Measurements from ENCODE around the gene RPS6KA6.
"Not testable (repeated sequence)": the region's sequence is repeated elsewhere in the genome, so short reads cannot be mapped to it uniquely, and the experiment has no call there.

The RPS6KA6 gene

GRCh38 chrX:84133023-84133422 is 55.0 kb downstream of the RPS6KA6 start:
- no peaks in the 10 kb centered on the region for H3K36me3 ChIP-seq (ENCODE audit: control insufficient read depth in 2 of 2, insufficient read depth in 2 of 2, low read length in 2 of 2)
- no peak overlapping the region for H3K4me3 ChIP-seq (ENCODE audit: low read length in 2 of 2)
- no peak overlapping the region for H3K9ac ChIP-seq (ENCODE audit: low read depth in 1 of 2, low read length in 2 of 2)
- H3K27me3 ChIP-seq (ENCODE audit: control insufficient read depth in 2 of 2, insufficient read depth in 2 of 2, low read length in 2 of 2) = no peaks in the 10 kb centered on the region
- H3K27ac ChIP-seq (ENCODE audit: low read depth in 2 of 2, low read length in 2 of 2) = no peak overlapping the region
- H3K4me1 ChIP-seq (ENCODE audit: control insufficient read depth in 2 of 2, insufficient read depth in 2 of 2, low read length in 2 of 2) = peaks cover 0 to 3% of the 10 kb centered on the region in 2 donors
- no peaks in the 10 kb centered on the region for H3K9me3 ChIP-seq (ENCODE audit: control insufficient read depth in 2 of 2, low read length in 2 of 2)

- H3K4me1 ChIP-seq (ENCODE audit: control insufficient read depth in 2 of 2, insufficient read depth in 2 of 2, low read length in 2 of 2) = peaks cover 0 to 4% of the 10 kb centered on the region in 2 donors
- H3K9me3 ChIP-seq (ENCODE audit: control insufficient read depth in 2 of 2, low read length in 2 of 2) = no peaks in the 10 kb centered on the region
- H3K27ac ChIP-seq (ENCODE audit: low read depth in 2 of 2, low read length in 2 of 2) = no peak overlapping the region
- H3K27me3 ChIP-seq (ENCODE audit: control insufficient read depth in 2 of 2, insufficient read depth in 2 of 2, low read length in 2 of 2) = no peaks in the 10 kb centered on the region
- H3K36me3 ChIP-seq (ENCODE audit: control insufficient read depth in 2 of 2, insufficient read depth in 2 of 2, low read length in 2 of 2) = no peaks in the 10 kb centered on the region
- no peak overlapping the region for H3K9ac ChIP-seq (ENCODE audit: low read depth in 1 of 2, low read length in 2 of 2)
- H3K4me3 ChIP-seq (ENCODE audit: low read length in 2 of 2) = no peak overlapping the region
These were observed 64.4 kb downstream of the RPS6KA6 start for GRCh38 chrX:84123585-84123984.

- H3K27ac ChIP-seq (ENCODE audit: low read depth in 2 of 2, low read length in 2 of 2) = peak overlapping the region; percentile 13 to 57
- H3K4me3 ChIP-seq (ENCODE audit: low read length in 2 of 2) = no peak overlapping the region
- H3K4me1 ChIP-seq (ENCODE audit: control insufficient read depth in 2 of 2, insufficient read depth in 2 of 2, low read length in 2 of 2) = peaks cover 0 to 8% of the 10 kb centered on the region in 2 donors
- H3K27me3 ChIP-seq (ENCODE audit: control insufficient read depth in 2 of 2, insufficient read depth in 2 of 2, low read length in 2 of 2) = no peaks in the 10 kb centered on the region
- H3K9ac ChIP-seq (ENCODE audit: low read depth in 1 of 2, low read length in 2 of 2) = no peak overlapping the region
- H3K9me3 ChIP-seq (ENCODE audit: control insufficient read depth in 2 of 2, low read length in 2 of 2) = no peaks in the 10 kb centered on the region
- no peaks in the 10 kb centered on the region for H3K36me3 ChIP-seq (ENCODE audit: control insufficient read depth in 2 of 2, insufficient read depth in 2 of 2, low read length in 2 of 2)
These were observed 69.2 kb downstream of the RPS6KA6 start for GRCh38 chrX:84118769-84119168.

- Histone ChIP-seq H3K9ac (ENCODE audit: low read depth in 1 of 2, low read length in 2 of 2) (no peak overlapping the region), H3K36me3 (ENCODE audit: control insufficient read depth in 2 of 2, insufficient read depth in 2 of 2, low read length in 2 of 2) (no peaks in the 10 kb centered on the region), H3K4me1 (ENCODE audit: control insufficient read depth in 2 of 2, insufficient read depth in 2 of 2, low read length in 2 of 2) (peaks cover 0 to 8% of the 10 kb centered on the region in 2 donors), H3K27ac (ENCODE audit: low read depth in 2 of 2, low read length in 2 of 2) (peak overlapping the region; percentile 32 to 57), H3K27me3 (ENCODE audit: control insufficient read depth in 2 of 2, insufficient read depth in 2 of 2, low read length in 2 of 2) (no peaks in the 10 kb centered on the region), H3K9me3 (ENCODE audit: control insufficient read depth in 2 of 2, low read length in 2 of 2) (no peaks in the 10 kb centered on the region), H3K4me3 (ENCODE audit: low read length in 2 of 2) (no peak overlapping the region)
These were observed 69.7 kb downstream of the RPS6KA6 start for GRCh38 chrX:84118315-84118714.

GRCh38 chrX:84108584-84108983 is 79.4 kb downstream of the RPS6KA6 start:
- H3K9ac ChIP-seq (ENCODE audit: low read depth in 1 of 2, low read length in 2 of 2) = no peak overlapping the region
- H3K36me3 ChIP-seq (ENCODE audit: control insufficient read depth in 2 of 2, insufficient read depth in 2 of 2, low read length in 2 of 2) = no peaks in the 10 kb centered on the region
- no peaks in the 10 kb centered on the region for H3K27me3 ChIP-seq (ENCODE audit: control insufficient read depth in 2 of 2, insufficient read depth in 2 of 2, low read length in 2 of 2)
- no peak overlapping the region for H3K27ac ChIP-seq (ENCODE audit: low read depth in 2 of 2, low read length in 2 of 2)
- no peak overlapping the region for H3K4me3 ChIP-seq (ENCODE audit: low read length in 2 of 2)
- H3K4me1 ChIP-seq (ENCODE audit: control insufficient read depth in 2 of 2, insufficient read depth in 2 of 2, low read length in 2 of 2) = no peaks in the 10 kb centered on the region
- H3K9me3 ChIP-seq (ENCODE audit: control insufficient read depth in 2 of 2, low read length in 2 of 2) = no peaks in the 10 kb centered on the region

GRCh38 chrX:84099120-84099519 is 88.9 kb downstream of the RPS6KA6 start:
- no peak overlapping the region for H3K27ac ChIP-seq (ENCODE audit: low read depth in 2 of 2, low read length in 2 of 2)
- no peak overlapping the region for H3K9ac ChIP-seq (ENCODE audit: low read depth in 1 of 2, low read length in 2 of 2)
- H3K27me3 ChIP-seq (ENCODE audit: control insufficient read depth in 2 of 2, insufficient read depth in 2 of 2, low read length in 2 of 2) = no peaks in the 10 kb centered on the region
- no peaks in the 10 kb centered on the region for H3K4me1 ChIP-seq (ENCODE audit: control insufficient read depth in 2 of 2, insufficient read depth in 2 of 2, low read length in 2 of 2)
- H3K4me3 ChIP-seq (ENCODE audit: low read length in 2 of 2) = no peak overlapping the region
- no peaks in the 10 kb centered on the region for H3K9me3 ChIP-seq (ENCODE audit: control insufficient read depth in 2 of 2, low read length in 2 of 2)
- H3K36me3 ChIP-seq (ENCODE audit: control insufficient read depth in 2 of 2, insufficient read depth in 2 of 2, low read length in 2 of 2) = no peaks in the 10 kb centered on the region

- not testable (repeated sequence) for H3K27ac ChIP-seq (ENCODE audit: low read depth in 2 of 2, low read length in 2 of 2); H3K36me3 ChIP-seq (ENCODE audit: control insufficient read depth in 2 of 2, insufficient read depth in 2 of 2, low read length in 2 of 2); H3K4me3 ChIP-seq (ENCODE audit: low read length in 2 of 2); H3K27me3 ChIP-seq (ENCODE audit: control insufficient read depth in 2 of 2, insufficient read depth in 2 of 2, low read length in 2 of 2); H3K9ac ChIP-seq (ENCODE audit: low read depth in 1 of 2, low read length in 2 of 2); H3K4me1 ChIP-seq (ENCODE audit: control insufficient read depth in 2 of 2, insufficient read depth in 2 of 2, low read length in 2 of 2); H3K9me3 ChIP-seq (ENCODE audit: control insufficient read depth in 2 of 2, low read length in 2 of 2)
These were observed 108.4 kb downstream of the RPS6KA6 start for GRCh38 chrX:84079479-84080197.

GRCh38 chrX:84078991-84079390 is 109.0 kb downstream of the RPS6KA6 start:
- no peaks in the 10 kb centered on the region for H3K4me1 ChIP-seq (ENCODE audit: control insufficient read depth in 2 of 2, insufficient read depth in 2 of 2, low read length in 2 of 2)
- H3K36me3 ChIP-seq (ENCODE audit: control insufficient read depth in 2 of 2, insufficient read depth in 2 of 2, low read length in 2 of 2) = no peaks in the 10 kb centered on the region
- no peaks in the 10 kb centered on the region for H3K27me3 ChIP-seq (ENCODE audit: control insufficient read depth in 2 of 2, insufficient read depth in 2 of 2, low read length in 2 of 2)
- H3K27ac ChIP-seq (ENCODE audit: low read depth in 2 of 2, low read length in 2 of 2) = no peak overlapping the region
- no peak overlapping the region for H3K4me3 ChIP-seq (ENCODE audit: low read length in 2 of 2)
- H3K9ac ChIP-seq (ENCODE audit: low read depth in 1 of 2, low read length in 2 of 2) = no peak overlapping the region
- H3K9me3 ChIP-seq (ENCODE audit: control insufficient read depth in 2 of 2, low read length in 2 of 2) = no peaks in the 10 kb centered on the region

- H3K27me3 ChIP-seq (ENCODE audit: control insufficient read depth in 2 of 2, insufficient read depth in 2 of 2, low read length in 2 of 2) = no peaks in the 10 kb centered on the region
- H3K4me3 ChIP-seq (ENCODE audit: low read length in 2 of 2) = no peak overlapping the region
- no peaks in the 10 kb centered on the region for H3K4me1 ChIP-seq (ENCODE audit: control insufficient read depth in 2 of 2, insufficient read depth in 2 of 2, low read length in 2 of 2)
- H3K9me3 ChIP-seq (ENCODE audit: control insufficient read depth in 2 of 2, low read length in 2 of 2) = no peaks in the 10 kb centered on the region
- no peaks in the 10 kb centered on the region for H3K36me3 ChIP-seq (ENCODE audit: control insufficient read depth in 2 of 2, insufficient read depth in 2 of 2, low read length in 2 of 2)
- no peak overlapping the region for H3K9ac ChIP-seq (ENCODE audit: low read depth in 1 of 2, low read length in 2 of 2)
- H3K27ac ChIP-seq (ENCODE audit: low read depth in 2 of 2, low read length in 2 of 2) = no peak overlapping the region
These were observed 123.2 kb downstream of the RPS6KA6 start for GRCh38 chrX:84064814-84065213.

- Histone ChIP-seq H3K4me3 (ENCODE audit: low read length in 2 of 2) (no peak overlapping the region), H3K9ac (ENCODE audit: low read depth in 1 of 2, low read length in 2 of 2) (no peak overlapping the region), H3K4me1 (ENCODE audit: control insufficient read depth in 2 of 2, insufficient read depth in 2 of 2, low read length in 2 of 2) (no peaks in the 10 kb centered on the region), H3K36me3 (ENCODE audit: control insufficient read depth in 2 of 2, insufficient read depth in 2 of 2, low read length in 2 of 2) (no peaks in the 10 kb centered on the region), H3K27ac (ENCODE audit: low read depth in 2 of 2, low read length in 2 of 2) (no peak overlapping the region), H3K27me3 (ENCODE audit: control insufficient read depth in 2 of 2, insufficient read depth in 2 of 2, low read length in 2 of 2) (no peaks in the 10 kb centered on the region), H3K9me3 (ENCODE audit: control insufficient read depth in 2 of 2, low read length in 2 of 2) (no peaks in the 10 kb centered on the region)
These were observed 123.8 kb downstream of the RPS6KA6 start for GRCh38 chrX:84064164-84064563.

Measured in mucosa of rectum (tissue), 2 donors.